UCSD-AML1 (cell line): ENCODE results near the gene KCNIP1.
A peak's percentile ranks its signal among the peaks of the same experiment; 100 is the strongest.
"Not testable (repeated sequence)": the region's sequence is repeated elsewhere in the genome, so short reads cannot be mapped to it uniquely, and the experiment has no call there.

ENCODE experiments used
- DNase-seq: peaks from one replicate; lab custom pipeline; 2025; ENCODE audit not compliant: unreplicated experiment; lab: John Stamatoyannopoulos, UW

Gene KCNIP1

DNA sequence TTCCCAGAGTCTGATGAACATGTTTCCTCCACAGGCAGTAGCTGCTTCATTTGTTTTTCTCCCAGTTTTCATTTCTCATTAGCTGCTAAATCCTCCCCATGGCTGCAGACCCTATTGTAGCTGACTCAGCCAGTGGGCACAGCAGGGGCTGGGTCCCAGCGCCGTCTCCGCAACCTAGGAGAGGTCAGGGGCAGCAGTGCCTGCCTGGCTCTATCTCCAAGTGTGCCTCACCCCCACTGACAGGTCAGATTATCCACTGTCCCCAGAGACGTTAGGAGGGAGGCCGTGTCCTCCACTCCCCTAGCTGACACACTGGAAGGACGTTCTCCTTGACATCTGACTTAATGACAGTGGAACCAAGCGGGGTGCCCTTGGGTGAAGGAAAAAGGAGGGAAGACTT is 31.1 kb downstream of the KCNIP1 start:
- no peak for DNase-seq

DNA sequence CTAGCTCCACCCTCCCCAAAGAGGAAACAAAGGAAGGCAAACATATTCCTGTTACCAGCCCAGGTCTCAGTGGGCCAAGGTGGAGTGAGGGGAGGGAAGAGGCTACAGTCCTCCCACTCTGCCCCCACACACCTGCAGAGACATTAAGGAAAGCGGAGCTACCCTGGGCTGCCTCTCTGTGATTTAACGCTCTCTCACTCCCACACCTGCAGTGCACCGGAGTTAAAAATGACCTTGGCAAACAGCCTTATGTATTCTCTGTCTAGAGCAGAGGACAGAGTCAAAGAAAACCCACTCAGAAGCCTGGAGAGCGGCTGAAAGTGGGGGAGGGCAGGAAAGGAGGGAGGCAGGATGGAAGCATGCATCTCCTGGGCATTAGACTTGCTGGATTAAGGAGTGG is 32.7 kb downstream of the KCNIP1 start:
- no peak for DNase-seq

DNA sequence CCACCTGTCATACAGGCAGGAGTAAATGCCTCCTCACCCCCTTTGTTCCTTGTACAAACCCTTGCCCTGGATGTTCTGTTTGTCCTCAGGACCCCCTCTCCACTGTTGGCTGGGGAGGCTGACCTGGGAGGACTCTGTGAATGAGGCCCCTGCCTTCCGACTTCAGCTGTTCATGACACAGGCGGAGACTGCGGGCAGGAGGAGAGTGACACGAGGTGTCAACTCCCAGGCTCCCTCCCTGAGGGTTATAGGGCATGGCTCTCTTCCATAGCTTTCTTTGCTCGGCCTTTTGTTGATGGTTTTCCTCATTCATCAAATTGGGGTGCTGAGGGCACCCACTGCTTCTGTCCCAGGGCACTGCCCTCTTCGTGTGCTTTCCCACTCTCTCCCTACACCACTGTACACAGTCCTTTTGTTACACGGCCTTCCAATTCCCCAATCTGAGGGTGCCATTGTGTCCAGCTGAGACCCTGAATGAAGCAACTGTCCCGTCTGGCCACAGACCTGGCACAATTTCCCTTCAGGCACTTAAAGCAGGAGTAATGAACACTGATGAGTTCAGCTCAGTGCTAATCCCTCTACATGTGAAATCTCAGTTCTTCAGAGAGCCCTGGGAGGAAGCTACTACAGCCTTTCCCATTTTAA is 33.8 kb downstream of the KCNIP1 start:
- no peak for DNase-seq

DNA sequence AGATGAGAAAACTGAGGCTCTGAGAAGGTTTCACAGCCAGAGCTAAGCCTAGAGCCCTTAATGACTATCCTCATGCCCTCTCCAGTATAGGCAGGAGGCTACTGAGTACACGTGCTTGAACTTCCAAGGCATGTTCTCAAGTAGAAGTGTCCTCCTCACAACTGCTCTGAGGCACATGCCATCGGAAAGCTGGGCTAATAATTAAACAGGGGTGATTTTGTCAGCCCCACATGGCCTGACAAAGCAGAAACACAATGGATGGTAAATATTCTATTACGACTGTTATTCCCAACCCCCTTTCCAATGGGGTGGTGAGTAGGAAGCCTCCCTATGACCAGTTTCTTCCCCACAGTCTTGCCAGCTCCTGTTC is 34.3 kb downstream of the KCNIP1 start:
- DNase-seq: no peak

DNA sequence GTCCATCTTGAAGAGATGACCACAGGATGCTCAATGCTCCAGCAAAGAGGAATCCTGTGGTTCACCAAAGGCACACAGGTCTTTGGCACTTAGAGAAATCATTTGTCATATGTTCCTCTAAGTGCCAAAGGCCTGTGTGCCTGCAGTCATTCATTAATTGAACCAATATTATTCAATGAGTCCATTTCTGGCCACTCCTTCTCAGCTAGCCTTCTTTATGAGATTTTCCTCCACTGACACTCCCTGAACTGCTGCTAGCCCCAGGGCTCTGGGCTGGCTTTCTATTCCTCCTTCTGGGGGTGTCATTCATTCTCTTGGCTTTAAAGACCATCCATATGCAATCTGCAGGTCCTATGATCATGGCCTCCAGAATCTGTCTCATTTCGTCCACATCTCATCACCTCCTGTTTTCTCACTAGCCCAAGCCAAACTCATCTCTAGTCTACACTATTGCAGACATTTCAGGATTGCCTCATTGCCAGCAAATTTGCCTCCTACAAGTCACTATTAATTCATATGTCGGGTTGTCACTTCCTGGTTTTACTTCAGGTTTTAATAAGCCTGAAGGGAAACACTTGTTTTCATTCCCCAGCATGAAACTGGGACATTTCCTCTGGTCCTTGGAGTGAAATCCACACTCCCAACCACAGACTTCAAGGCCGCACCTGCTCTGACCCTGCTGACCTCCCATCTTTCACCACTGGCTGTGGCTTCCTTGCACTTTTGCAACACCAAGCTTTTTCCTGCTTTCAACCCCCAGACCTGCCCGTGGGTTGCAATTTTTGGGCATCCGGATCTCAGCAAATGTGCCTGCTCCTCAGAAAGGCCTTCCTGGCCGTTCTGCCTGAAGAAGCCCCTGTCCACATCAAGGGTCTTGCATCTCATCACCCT is 35.1 kb downstream of the KCNIP1 start:
- peak; percentile 16 for DNase-seq

DNA sequence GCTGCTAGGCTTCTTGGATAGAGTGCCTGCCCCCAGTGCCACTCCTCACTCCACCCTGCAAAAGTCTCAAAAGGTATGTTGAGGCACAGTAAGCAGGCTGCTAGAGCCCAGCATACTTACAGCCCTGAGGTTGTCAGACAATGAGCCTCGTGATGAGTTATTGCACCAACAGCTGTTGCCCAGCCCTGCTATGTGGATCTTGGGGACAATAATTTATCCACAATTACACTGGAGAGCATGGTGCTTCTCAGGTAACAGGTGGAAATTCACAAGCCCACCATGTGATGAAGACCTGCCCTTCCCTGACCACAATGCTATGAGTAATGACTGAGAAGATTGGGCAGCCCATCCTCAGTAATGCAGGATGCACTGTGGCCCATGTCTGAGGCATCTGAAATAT is 36.5 kb downstream of the KCNIP1 start:
- DNase-seq: no peak

DNA sequence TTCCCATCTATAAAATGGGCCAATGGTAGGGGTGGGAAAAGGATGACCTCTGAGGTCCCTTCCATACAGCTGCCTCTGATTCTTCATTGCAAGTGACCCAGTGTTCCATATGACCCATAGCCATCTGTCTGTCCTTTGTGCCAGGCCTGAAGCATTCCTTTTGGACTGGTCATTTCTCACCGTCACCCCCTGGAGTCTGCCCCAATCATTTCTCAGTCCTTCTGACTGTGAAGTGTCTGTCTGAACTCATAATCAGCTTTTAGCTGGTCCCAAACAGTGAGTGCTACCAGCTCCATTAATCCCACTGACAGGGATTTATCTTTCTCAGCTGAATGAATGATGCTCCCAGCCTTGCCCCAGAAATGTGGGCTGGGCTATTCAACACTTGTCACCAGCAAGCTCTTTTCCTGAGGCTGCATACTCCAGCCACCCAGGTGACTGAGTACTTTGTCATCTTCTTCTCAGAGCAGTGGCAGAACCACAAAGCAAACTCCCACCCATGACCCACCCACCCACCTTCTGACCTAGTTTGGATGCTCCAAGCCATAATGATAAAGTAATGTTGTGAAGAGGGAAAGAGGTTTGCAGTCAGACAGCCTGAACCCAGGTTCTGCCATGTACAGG is 37.4 kb downstream of the KCNIP1 start:
- no peak for DNase-seq

DNA sequence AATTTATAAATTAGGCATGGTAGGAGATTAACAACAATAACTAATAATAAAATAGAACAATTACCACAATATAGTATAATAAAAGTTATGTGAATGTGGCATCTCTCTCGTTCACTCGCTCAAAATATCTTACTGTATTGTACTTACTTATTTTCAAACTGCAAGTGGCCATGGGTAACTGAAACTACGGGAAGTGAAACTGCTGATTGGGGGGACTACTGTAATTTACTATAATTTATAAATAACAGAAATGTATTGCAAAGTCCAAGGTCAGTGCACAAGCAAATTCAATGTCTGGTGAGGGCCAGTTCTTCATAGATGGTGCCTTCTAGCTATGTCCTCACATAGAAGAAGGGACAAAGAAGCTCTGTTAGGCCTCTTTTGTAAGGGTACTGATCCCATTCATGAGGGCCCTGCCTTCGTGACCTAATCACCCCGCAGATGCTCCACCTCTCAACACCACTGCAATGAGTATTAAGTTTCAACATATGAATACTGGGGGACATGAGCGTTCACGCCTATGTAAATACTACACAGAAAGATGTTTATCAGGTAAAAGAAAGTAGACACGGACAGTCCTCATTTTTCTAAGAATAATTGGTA is 39.0 kb downstream of the KCNIP1 start:
- DNase-seq: no peak

DNA sequence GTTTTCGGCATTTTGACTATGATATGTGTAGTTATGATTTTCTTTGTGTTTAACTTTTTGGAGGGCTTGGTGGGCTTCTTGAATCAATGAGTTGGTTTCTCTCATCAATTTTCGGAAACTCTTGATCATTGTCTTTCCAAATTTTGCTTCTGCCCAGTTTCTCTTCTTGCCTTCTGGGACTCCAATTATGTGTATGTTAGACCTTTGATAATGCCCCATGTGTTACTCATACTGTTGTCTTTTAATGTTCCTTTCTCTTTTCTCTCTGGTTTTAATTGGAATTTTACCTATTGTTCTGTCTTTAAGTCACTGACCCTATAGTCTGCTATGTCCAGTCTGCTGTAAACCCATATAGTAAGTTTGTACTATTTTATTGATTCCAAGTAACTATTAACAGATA is 41.5 kb downstream of the KCNIP1 start:
- no peak for DNase-seq

DNA sequence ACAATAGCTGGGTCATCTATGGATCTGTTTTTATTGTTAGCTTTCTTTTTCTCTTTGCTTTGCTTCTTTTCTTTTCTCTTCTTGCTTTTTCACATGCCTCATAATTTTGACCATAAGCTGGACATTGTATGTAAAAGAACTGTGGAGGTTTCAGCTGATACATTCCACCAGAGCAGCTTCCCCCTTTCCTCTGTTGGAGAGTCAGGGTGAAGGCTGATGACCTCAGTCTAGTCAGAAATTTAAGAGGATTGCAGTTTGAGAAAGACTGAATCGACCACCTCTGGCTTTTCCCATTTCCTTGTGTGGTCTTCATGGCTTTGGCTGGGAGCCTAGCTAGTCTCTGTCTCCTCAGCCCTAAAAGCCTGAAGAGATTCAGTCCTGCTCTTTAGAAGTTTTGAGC is 42.0 kb downstream of the KCNIP1 start:
- no peak for DNase-seq

DNA sequence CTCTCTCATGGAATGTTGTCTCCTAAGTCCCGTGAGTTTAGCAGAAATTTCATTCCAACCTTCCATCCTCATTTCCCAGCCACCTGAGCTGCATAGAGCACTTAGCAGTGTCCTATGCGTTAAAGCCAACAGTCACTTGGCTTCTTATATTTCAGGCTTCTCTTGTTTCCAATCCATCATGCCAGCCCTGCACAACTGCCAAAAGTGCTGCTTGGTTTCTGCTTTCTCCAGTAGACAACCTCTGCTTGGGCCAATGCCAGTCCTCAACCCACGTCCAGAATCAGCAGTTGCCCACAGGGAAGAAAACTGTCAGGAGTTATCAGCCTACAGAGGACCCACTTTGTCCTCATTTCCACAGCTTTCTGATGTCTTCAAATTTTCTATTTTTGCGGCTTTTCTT is 42.5 kb downstream of the KCNIP1 start:
- no peak for DNase-seq

DNA sequence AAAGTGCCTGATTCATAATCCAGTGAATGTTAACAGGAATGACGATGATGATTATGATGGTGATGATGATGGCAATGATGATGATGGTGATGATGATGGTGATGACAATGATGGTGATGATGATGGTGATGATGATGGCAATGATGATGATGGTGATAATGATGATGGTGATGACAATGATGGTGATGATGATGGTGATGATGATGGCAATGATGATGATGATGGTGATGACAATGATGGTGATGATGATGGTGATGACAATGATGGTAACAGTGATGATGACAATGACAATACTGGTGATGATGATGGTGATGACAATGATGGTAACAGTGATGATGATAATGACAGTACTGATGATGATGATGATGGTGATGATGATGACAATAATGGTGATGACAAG is 46.6 kb downstream of the KCNIP1 start:
- DNase-seq: not testable (repeated sequence)

DNA sequence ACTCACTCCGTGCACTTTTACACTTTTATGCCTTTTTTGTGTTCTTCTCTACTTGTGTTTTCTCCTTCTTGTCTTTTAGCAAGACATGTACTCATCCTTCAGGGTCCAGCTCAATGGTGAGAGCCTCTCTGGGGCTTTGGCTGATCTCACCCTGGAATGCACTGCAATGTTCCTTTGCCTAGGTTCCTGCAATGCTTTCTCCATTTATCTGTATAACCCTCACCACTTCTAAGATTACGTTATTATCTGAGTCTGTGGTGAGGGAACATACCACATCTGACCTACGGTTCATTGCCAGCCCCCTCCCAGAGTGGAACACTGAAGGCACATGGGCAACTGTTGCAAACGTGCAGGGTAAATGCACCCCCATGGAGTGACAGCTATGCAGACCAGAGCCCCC is 47.3 kb downstream of the KCNIP1 start:
- no peak for DNase-seq

DNA sequence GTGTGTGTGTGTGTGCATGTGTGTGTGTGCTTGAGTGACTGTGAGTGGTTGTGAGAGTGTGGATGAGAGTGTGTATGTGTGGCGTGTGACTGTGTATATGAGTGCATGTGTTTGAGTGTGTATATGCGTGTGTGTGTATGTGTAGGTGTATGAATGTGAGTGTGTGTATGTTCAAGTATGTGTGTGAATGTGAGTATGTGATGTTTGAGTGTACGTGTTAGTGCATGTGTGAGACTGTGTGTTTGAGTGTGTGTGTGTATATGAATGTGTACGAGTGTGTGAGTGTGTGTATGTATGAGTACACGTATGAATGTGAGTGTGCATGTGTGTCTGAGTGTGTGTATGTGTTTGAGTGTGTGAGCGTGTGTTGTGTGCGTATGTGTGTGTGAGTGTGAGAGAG is 47.8 kb downstream of the KCNIP1 start:
- DNase-seq: no peak

DNA sequence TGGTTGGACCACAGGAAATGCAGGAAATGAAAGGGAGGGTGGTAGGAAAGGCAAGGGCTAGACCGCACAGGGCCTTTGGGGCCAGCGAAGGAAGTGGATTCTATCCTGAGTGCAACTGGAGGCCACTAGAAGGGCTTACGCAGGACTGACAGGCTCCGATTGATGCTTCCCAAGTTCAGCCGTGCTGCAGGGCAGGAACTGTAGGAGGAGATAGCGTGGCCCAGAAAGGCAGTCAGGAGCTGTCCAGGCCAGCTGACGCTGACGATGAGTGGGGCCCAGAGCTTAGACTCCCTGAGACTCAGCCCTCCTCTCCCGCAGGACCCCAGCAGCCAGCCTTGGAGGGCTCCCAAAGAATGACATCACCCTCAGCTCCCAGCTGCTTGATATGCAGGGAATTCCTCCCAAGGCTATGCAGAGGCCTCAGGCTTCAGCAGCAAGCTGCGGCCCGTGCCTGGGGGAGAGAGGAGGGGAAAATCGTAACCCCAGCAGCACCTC is 48.8 kb downstream of the KCNIP1 start:
- peak; percentile 82 for DNase-seq

DNA sequence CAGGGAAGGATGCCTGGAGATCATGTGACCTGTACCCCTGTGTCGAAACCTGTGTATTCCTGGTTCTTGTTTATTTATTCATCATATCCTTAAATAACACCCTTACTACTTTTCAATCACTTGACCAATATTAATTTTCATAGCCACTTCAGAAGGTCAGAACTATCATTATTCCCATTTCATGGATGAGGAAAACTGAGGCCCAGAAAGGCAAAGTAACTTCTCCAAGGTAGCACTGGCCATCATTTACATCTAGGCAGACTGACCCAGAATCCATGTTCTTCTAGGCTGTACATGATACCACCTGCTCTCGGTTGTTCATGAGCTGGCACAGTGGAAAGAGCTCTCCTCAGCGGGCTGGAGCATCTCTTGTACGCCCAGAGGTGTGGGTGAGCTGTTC is 49.4 kb downstream of the KCNIP1 start:
- no peak for DNase-seq

DNA sequence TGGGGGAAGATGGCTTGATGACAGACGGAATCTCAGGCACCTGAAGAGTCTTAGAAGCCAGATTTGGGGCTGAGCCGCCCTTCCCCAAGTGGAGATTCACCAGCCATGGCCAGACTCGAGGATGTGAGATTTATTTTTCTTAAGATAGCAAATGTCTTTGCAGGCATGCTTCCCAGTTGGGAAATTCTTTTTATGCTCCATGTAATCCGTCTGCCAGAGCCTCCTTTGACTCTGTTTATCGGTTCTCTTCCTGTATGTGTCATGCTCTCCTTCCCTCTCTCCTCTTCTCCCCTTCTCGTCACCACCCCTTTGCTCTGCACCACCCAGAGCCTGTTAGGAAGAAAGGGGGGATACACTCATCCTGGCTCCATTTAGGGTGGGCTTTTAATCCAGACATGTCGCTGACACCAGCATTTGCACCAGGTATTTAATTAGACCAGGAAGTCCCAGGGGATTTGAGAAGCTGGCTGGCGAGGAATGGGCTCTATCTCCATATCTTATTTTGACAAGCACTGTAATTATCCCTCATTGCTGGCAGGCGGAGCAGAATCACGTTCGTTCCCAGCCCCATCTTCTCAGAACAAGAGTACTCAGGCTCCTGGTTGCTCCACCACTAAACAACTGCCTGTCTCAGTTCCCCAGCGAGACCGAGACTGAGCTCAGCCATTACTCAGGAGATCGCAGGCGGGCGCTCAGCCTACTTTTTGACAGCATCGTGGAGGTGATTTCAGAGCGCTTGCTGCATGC is 50.9 kb downstream of the KCNIP1 start:
- DNase-seq: no peak

DNA sequence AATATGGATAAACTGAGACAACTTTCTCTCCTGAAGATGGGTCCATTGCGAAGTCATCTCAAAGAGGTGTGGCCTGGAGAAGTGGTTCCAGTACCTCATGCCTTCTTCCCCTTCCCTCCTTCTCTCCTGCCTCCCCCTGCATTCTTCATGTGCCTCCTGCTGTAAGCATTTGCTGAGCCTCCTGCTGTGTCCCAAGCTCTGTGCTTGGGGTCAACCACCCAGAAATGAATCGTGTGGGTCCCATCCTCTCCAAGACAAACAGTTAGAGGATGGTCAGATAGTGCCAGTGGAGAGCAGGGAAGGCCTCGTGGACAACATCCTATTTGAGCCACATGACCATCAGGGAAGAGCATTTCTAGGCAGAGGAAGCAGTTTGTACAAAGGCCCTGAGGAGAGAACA is 53.5 kb downstream of the KCNIP1 start:
- DNase-seq: no peak

DNA sequence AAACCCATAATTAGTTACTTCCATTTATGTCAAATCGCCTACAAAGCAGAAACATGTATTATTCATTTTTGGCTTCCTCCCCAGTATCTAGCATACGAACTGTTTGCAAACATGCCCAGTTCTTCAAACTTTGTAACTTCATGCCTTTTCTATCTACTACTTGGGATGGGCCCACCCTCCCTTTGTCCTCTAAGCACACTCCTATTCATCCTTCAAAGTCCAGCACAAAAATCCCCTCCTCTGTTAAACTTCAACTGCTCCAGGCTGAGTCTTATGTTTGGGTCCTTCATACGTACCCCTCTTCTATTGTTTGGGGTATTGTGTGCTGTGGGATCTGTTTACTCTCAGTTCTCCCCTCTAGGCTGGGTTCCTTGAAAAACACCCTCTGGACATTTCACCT is 55.5 kb downstream of the KCNIP1 start:
- no peak for DNase-seq

DNA sequence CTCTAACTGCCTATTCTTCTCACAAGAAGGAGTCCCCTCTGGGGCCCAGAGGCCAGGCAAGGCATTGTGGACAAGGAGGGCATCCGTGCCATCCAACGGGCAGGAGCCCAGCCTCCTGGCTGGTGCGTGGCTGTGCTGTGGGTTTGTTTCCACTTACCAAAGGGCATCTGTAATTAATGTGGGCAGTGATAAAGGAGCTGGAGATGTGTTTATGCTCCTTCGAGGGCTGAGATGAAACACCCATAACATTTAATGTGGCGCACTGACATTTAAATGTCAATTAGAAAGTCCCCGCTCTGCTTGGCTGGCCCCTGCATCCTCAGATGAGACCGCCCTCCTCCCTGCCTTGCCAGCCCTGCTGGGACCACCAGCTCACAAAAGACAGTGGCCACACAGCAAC is 57.1 kb downstream of the KCNIP1 start:
- no peak for DNase-seq
